ENCODE results near the gene ZNF134.

DNA sequence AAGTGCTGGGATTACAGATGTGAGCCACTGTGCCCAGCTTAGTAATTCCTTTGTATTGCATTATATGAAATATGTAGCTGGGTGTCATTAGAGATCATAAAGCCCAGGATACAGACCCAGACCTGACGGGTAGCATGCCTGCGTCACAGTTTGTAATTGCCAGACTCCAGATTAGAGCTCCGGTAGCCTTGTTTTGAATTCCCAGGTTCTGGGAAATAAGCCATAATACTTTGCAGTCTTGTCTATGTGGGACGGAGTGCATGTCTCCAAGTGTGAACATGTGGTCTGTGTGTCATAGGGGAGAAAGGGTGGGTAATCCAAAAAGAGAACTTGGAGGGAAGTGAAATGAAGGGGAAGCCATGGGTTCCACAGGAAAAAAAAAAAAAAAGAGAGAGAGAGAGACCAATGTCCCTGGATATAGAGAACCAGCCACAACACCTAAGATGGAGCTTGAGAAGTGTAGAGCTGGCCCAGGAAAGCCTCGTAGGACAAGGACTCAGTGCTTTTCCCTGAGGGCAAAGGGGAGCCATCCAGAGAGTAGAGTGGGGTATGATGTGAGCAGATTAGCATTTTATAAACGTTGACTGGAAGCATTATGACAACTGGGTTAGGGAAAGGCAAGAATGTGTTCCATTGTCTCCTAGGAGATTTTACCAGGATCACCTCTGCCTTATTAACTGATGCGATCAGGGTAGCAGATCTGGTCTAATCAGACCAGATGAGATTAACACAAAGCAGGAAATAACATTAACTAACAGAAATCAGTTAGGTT is 57.3 kb downstream of the ZNF134 start:
- TF ChIP-seq, protein P1, sequence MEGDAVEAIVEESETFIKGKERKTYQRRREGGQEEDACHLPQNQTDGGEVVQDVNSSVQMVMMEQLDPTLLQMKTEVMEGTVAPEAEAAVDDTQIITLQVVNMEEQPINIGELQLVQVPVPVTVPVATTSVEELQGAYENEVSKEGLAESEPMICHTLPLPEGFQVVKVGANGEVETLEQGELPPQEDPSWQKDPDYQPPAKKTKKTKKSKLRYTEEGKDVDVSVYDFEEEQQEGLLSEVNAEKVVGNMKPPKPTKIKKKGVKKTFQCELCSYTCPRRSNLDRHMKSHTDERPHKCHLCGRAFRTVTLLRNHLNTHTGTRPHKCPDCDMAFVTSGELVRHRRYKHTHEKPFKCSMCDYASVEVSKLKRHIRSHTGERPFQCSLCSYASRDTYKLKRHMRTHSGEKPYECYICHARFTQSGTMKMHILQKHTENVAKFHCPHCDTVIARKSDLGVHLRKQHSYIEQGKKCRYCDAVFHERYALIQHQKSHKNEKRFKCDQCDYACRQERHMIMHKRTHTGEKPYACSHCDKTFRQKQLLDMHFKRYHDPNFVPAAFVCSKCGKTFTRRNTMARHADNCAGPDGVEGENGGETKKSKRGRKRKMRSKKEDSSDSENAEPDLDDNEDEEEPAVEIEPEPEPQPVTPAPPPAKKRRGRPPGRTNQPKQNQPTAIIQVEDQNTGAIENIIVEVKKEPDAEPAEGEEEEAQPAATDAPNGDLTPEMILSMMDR (IDR thresholded peaks at IDR 0.05; ENCODE audit: insufficient read depth, low read depth, low read length), result no peak
- no peak for TF ChIP-seq EZH2 (IDR thresholded peaks at IDR 0.05; ENCODE audit: insufficient read depth, low read length)
